K562 (cell line): ENCODE measurements around the gene SCNN1A. TPM values are rescaled to one million over a fixed set of nuclear protein-coding genes. Genes with fewer than 3 reads are reported as not detected.

Experiments used
- ATAC-seq: fragments of 200-7000 bp; cut with Tn5 transposase; 3 replicates; pipeline ENCODE4 v1.9.1; 2020; ENCODE audit warnings: moderate library complexity
- BruUV-seq: library from RNA; stranded (reverse); fragments of 400-500 nt; replicated peaks from 2 replicates; lab custom pipeline; 2021; lab: Mats Ljungman, UMichigan
- CTCF ChIA-PET: fragments of 300-600 bp; formaldehyde crosslinking; extraction: SDS; loops from one replicate; lab custom pipeline; 2021; ENCODE audit warnings: low intra/inter-chr PET ratio; lab: Yijun Ruan, JAX
- POLR2A ChIA-PET: fragments of 300-600, 350-650 bp; sonication (Branson Sonifier 250); formaldehyde crosslinking; extraction: SDS; loops from one replicate; lab custom pipeline; 2021; ENCODE audit warnings: antibody characterized with exemption, inconsistent platforms; lab: Yijun Ruan, JAX
- DNase-seq, 4 experiments: peaks; one replicate each; pipeline versions ENCODE4 v3.0.0 to v3.0.0-alpha.2; 2011 to 2018; ENCODE audit warnings: low spot score in 3 of 4, mixed read lengths in 3 of 4; ENCODE audit errors: extremely low read depth in 1 of 4
- FAIRE-seq: peaks from 2 replicates; lab custom pipeline; 2011; peaks lifted over from hg19 to GRCh38; lab: Jason Lieb, UNC
- H2AFZ ChIP-seq: 2 replicates; pipeline ENCODE4 v1.6.0; 2011; ENCODE audit warnings: low read depth, low read length, control low read depth, inconsistent platforms
- H3K27ac ChIP-seq: fragments of 200-600 bp; 3 replicates; pipeline ENCODE4 v1.8.0; 2011; ENCODE audit warnings: low read depth, mild to moderate bottlenecking, control low read depth, inconsistent platforms, low read length, moderate library complexity, mixed read lengths; ENCODE audit errors: extremely low read depth
- H3K27me3 ChIP-seq, 2 experiments: fragments of 300-600 bp in 1 of 2; 2 replicates in 1 of 2; 3 replicates in 1 of 2; pipeline versions ENCODE4 v1.6.0 to v1.8.0; 2011; ENCODE audit warnings: inconsistent platforms in 2 of 2, low read length in 2 of 2, mild to moderate bottlenecking in 1 of 2, mixed read lengths in 1 of 2, moderate library complexity in 1 of 2; ENCODE audit not compliant: control insufficient read depth in 2 of 2, insufficient read depth in 2 of 2
- H3K36me3 ChIP-seq: fragments of 300-600 bp; 3 replicates; pipeline ENCODE4 v1.8.0; 2011; ENCODE audit warnings: mild to moderate bottlenecking, low read length, inconsistent platforms; ENCODE audit not compliant: control insufficient read depth, insufficient read depth
- H3K4me1 ChIP-seq, 2 experiments: fragments of 200-600 bp in 1 of 2; replicated peaks in 1 of 2; 2 replicates in 1 of 2; 3 replicates in 1 of 2; pipeline versions ENCODE4 v1.5.1 to v1.8.0; 2011; ENCODE audit warnings: inconsistent platforms in 2 of 2, low read length in 2 of 2, mild to moderate bottlenecking in 1 of 2, mixed read lengths in 1 of 2, moderate library complexity in 1 of 2; ENCODE audit not compliant: control insufficient read depth in 2 of 2, insufficient read depth in 2 of 2
- H3K4me2 ChIP-seq: 2 replicates; pipeline ENCODE4 v1.6.1; 2011; ENCODE audit warnings: low read length, control low read depth, inconsistent platforms, mixed read lengths; ENCODE audit not compliant: insufficient read depth
- H3K4me3 ChIP-seq: fragments of 200-600 bp; sonication (generic), shearing (Covaris generic); 2 replicates; pipeline ENCODE4 v1.5.1; 2016; ENCODE audit warnings: control low read depth, inconsistent platforms
- H3K79me2 ChIP-seq: fragments of 200-600 bp; 3 replicates; pipeline ENCODE4 v1.8.0; 2011; ENCODE audit warnings: low read length, inconsistent platforms; ENCODE audit not compliant: control insufficient read depth, insufficient read depth
- H3K9ac ChIP-seq, 2 experiments: 2 replicates each; pipeline versions ENCODE4 v1.6.0 to v1.6.1; 2011; ENCODE audit warnings: low read depth in 2 of 2, low read length in 2 of 2, control low read depth in 1 of 2, inconsistent platforms in 1 of 2, mild to moderate bottlenecking in 1 of 2, mixed read lengths in 1 of 2; ENCODE audit not compliant: insufficient read depth in 1 of 2
- H3K9me1 ChIP-seq: one replicate; pipeline ENCODE4 v1.6.0; 2011; ENCODE audit warnings: inconsistent platforms, mild to moderate bottlenecking, low read length, moderate library complexity; ENCODE audit not compliant: control insufficient read depth, insufficient read depth
- H3K9me3 ChIP-seq: replicated peaks from 2 replicates; pipeline ENCODE4 v1.5.1; 2011; ENCODE audit warnings: low read depth, low read length, inconsistent platforms; ENCODE audit not compliant: control insufficient read depth, insufficient read depth
- H4K20me1 ChIP-seq: replicated peaks from 2 replicates; pipeline ENCODE4 v1.6.1; 2011; ENCODE audit warnings: low read length, inconsistent platforms, mixed read lengths; ENCODE audit not compliant: control insufficient read depth, insufficient read depth
- NR1H2 ChIP-seq: sonication (generic); formaldehyde crosslinking; IDR thresholded peaks from 2 replicates; pipeline ENCODE4 v1.4.0; 2020; ENCODE audit warnings: mild to moderate bottlenecking, missing genetic modification reagents
- SRF ChIP-seq, 2 experiments: fragments of 250-450, 450-650 bp in 1 of 2; sonication (Bioruptor Pico) in 1 of 2; sonication (generic) in 1 of 2; formaldehyde crosslinking; IDR thresholded peaks; 2 replicates each; pipeline versions ENCODE4 v1.5.0 to v1.5.1; 2020 to 2022; ENCODE audit warnings: mild to moderate bottlenecking in 1 of 2, missing genetic modification reagents in 1 of 2
- WGBS: fragments of 100-300 bp; shearing (Covaris generic); methylation state at CpG from one replicate; pipeline ENCODE4 v1.1.6; 2016; ENCODE audit warnings: low coverage, mixed read lengths; ENCODE audit not compliant: insufficient coverage; ENCODE audit errors: missing lambda C conversion rate; 5-methylcytosine and 5-hydroxymethylcytosine counted together
- in situ Hi-C: fragments of 300-500 bp; cut with MboI; formaldehyde crosslinking; loops from 4 replicates; pipeline ENCODE4 v1.15.0; 2018; ENCODE audit warnings: inconsistent platforms, mixed read lengths
- intact Hi-C: fragments of 100-400 bp; cut with micrococcal nuclease; formaldehyde crosslinking; loops from 2 replicates; pipeline ENCODE4 v1.14.2; 2022
- polyA plus RNA-seq, 8 experiments: library from polyadenylated mRNA; depleted of rRNA in 4 of 8; stranded (reverse) in 5 of 8; unstranded in 3 of 8; fragments of >200 nt; fragmentation: Nextera tagmentation in 2 of 8; fragmentation: Illumina TruSeq in 1 of 8; extraction: Ambion mirVana in 2 of 8; extraction: Trizol in 1 of 8; gene quantifications; 2 replicates each; pipeline versions ENCODE4 v1.2.1 to v1.2.3, GENCODE V29; 2011 to 2014; ENCODE audit warnings: inconsistent platforms in 1 of 8, missing spikeins in 1 of 8
- total RNA-seq, 7 experiments: library from RNA; depleted of rRNA in 6 of 7; stranded (reverse); fragments of >200 nt in 6 of 7; fragmentation: Illumina TruSeq in 2 of 7; extraction: Trizol in 2 of 7; gene quantifications; 2 replicates each; pipeline versions ENCODE4 v1.2.1 to v1.2.3, GENCODE V29; 2011 to 2021; ENCODE audit warnings: low replicate concordance in 1 of 7

Gene SCNN1A
- total and polyA plus RNA-seq, 9 of the 15 experiments (the other 6 are each of a cell fraction or from before 2014, with no cell fraction given): 0.15 to 0.49 (median 0.32) TPM; not detected in 5

DNA sequence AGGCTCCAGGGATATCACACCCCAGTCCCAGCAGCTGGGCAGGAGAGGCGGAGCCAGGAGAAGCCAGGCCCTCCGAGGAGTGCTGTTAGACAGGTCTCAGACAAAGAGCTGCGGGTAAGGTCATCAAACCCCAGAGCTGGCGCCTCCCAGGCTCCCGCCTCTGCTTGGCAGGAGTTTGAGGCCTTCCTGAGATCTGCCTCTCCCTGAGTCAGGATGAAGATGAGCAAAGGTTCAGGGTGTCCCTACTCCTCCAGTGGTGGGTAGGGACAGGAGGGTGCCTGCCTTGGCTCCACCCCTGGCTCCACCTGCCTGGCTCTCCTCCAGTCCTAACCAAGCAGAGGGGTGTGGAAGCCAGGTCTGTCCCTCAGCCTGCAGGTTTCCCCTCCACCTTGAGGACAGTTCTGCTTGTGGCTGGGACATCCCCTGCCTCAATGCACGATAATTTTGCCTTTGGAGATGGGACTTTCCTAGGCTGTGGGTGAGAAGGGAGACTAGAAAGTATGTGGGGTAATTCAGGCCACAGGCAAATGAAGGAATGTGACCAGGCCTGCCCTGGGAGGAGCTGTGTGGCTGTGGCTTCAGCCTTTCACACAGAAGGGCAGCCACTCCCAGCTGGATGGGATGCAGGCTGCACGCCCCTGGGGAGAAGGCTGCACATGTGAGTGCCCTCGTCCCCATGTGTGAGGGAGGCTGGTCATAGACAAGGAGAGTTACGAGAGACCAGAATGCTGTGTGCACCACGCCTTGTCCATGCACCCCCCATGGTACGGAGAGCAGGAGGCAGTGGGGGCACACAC lies 62.6 kb downstream of the SCNN1A start:
- peak in 2 of 4 experiments; percentile 24 to 29 for DNase-seq
- no peak overlapping the region for H3K4me3 ChIP-seq
- no peak for TF ChIP-seq NR1H2 (CRISPR knock-in tag)
- no peak for TF ChIP-seq SRF (CRISPR knock-in tag; IDR thresholded peaks at IDR 0.05)
- TF ChIP-seq, all 486 proteins: peak for 0
- Histone ChIP-seq H3K4me2 (no peak overlapping the region), H3K9me3 (no peaks in the 10 kb centered on the region), H3K27me3 (peaks cover 0 to 8% of the 10 kb centered on the region in 2 experiments; a peak in 2 of 5 replicates), H3K79me2 (no peaks in the 10 kb centered on the region), H3K36me3 (no peaks in the 10 kb centered on the region), H3K9me1 (no peaks in the 10 kb centered on the region), H2AFZ (no peak overlapping the region), H4K20me1 (no peaks in the 10 kb centered on the region), H3K27ac (no peak overlapping the region), H3K9ac (peak overlapping the region in 1 of 2 experiments; percentile 64; a peak in 2 of 4 replicates), H3K4me1 (peaks cover 0 to 29% of the 10 kb centered on the region in 2 experiments; a peak in 2 of 5 replicates)
- in situ Hi-C loops: no loop called here
- intact Hi-C loops: no loop called here
- CTCF ChIA-PET: no interaction called here
- ATAC-seq (peak; percentile 19; the same call in 1 of the 3 replicates), FAIRE-seq (no peak)
- BruUV-seq: no TSS peak
- 42% methylated on average over 9 of the region's 11 CpGs for WGBS
- POLR2A ChIA-PET: interaction anchor here (0.7 kb wide), 1 partner anchor 85 kb away, joined by 3 read pairs; no protein-coding TSS in a partner anchor
